NCI-H2081 (cell line): ENCODE results near the gene GPN1.
A peak's percentile ranks its signal among the peaks of the same experiment; 100 is the strongest.
"Not testable (repeated sequence)": the region's sequence is repeated elsewhere in the genome, so short reads cannot be mapped to it uniquely, and the experiment has no call there.

ENCODE experiments used
- DNase-seq, 2 experiments: peaks; one replicate each; lab custom pipeline; 2025; lab: John Stamatoyannopoulos, UW

Gene GPN1

DNA sequence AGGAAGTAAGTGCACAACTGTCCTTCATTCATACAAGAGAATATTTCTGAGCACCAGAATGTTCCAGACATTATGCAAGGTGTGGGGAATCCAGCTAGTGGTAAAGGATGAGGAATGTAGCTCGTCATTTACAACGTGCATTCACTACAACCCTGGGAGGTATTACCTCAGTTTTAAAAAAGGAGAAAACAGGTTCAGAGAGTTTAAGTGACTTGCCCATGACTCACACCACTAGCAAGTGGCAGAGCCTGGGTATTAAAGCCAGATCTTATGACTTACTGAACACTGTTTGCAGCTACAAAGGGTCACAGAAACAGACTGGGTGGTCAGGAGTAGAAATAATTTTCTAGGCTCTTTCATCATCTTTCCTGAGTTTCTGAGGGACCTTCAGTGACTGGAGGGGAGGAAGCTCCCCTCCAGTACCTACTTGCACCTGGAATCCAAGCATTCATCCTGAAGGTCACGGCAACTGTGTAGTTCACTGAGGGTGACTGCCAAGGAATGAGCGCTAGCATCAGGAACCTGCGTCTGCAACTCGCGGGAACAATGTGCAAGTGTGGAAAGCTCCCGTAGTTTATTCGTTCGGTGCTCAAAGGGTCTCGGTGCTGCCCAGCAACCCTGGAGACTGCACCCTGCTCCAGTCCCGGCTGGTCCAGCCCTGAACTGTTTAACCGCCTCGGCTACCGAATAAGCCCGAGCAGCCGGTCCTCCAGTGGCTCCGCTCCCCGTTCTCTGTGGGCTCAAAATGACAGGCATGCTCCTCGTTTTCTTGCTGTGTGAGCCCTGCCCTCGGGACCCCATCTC, 685 bp upstream of the GPN1 start:
- DNase-seq, result no peak

DNA sequence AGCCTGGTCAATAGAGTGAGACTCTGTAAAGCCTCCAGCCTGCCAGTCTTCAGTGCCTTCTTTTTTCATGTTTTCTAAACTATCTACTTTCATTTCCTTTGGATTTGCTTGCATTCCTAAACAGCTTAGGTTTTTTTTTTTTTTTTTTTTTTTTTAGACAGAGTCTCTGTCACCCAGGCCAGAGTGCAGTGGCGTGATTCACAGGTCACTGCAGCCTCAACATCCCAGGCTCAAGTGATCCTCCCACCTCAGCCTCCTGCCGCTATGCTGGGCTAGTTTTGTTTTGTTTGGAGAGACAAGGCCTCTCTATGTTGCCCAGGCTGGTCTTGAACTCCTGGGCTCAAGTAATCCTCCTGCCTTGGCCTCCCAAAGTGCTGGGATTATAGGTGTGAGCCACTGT, 1.4 kb downstream of the GPN1 start:
- not testable (repeated sequence) for DNase-seq

DNA sequence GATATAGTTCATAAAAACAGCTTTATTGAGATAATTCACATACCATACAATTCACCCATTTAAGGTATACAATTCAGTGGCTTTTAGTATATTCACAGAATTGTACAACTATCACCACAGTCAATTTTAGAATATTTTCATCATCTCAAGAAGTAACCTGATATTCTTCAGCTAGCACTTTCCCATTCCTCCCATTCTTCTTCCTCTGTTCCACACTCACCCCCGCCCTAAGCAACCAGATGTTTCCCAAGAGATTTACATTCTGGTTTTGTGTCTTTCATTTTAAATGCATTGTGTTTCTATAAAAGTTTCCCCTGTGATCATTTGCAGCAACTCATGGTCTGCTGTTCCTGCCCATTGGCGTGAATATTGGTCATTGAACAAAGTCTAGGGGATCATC, 5.4 kb downstream of the GPN1 start:
- DNase-seq, result no peak

DNA sequence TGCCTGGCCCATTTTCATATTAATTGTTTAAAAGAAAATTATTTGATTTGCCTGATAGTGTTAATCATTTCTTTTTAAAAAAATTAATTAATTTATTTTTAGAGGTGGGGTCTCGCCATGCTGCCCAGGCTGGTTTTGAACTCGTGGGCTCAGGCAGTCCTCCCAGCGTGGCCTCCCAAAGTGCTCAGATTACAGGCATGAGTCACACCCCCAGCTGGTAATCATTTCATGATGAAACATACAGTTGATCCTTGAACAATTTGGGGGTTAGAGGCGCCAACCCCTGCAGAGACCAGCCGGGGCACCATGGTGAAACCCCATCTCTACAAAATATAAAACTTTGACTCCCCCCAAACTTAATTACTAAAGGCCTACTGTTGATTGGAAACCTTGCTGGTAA, 7.9 kb downstream of the GPN1 start:
- no peak for DNase-seq

DNA sequence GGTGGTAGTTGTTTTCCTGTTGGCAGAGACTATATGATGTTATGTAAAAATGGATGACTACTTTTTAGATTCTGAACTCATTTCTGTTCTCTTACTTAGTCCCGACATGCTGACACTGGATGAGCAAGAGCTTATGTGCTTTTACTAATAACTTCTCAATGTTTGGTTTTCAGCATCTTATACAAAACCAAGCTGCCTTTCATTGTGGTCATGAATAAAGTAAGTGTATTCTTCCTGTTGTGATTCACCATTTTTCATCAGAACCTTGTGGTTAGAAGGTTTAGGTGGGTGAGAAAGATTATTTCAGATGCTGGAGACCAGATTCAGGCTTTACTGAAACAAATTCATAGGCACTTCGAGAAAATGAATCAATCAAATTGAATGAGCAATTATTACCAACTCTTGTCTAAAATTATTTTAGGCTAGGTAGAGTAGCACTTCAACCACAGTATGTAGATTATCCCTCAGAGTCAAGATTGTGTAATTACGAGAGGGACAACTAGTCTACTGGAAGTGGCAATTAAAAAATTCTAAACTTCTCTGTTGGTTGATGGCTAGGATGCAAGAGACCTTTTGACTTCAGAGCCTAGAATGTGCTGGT, 9.3 kb downstream of the GPN1 start:
- DNase-seq, result no peak

DNA sequence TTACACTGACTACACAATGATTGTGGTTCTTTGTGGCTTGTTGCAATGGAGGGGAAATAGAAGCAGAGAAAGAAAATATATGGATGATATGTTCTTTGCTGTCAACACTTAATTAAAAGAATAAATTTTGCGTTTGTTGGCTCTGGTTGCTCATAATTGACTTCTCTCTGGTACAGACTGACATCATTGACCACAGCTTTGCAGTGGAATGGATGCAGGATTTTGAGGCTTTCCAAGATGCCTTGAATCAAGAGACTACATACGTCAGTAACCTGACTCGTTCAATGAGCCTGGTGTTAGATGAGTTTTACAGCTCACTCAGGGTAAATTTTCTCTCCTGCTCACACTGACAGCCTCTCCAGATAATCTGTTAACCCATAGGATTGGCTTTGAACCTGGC, 9.9 kb downstream of the GPN1 start:
- DNase-seq, result no peak

DNA sequence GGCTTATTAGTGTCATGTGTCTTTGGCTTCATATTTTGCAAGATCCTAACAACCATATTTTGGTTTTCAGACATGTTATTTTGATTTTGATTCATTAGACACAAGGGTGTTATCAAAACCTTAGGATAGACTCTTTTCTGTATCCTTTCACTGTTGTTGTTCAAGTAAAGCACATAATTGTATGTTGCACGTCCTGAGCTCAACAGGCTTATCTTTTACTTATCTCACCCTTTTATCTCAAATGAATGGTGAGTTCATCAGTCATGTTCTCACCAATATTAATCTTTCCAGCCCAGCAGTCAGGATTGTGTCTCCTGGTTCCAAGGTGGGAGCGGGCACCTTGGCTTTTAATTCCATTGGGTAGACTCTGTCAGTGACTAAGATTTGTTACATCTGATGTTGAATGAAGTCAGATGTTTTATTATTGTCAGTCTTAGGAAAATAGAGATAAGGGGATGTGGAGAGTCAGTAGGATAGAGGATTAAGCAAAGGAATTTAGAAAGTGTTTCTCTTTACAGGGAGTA, 11.9 kb downstream of the GPN1 start:
- DNase-seq, result no peak

DNA sequence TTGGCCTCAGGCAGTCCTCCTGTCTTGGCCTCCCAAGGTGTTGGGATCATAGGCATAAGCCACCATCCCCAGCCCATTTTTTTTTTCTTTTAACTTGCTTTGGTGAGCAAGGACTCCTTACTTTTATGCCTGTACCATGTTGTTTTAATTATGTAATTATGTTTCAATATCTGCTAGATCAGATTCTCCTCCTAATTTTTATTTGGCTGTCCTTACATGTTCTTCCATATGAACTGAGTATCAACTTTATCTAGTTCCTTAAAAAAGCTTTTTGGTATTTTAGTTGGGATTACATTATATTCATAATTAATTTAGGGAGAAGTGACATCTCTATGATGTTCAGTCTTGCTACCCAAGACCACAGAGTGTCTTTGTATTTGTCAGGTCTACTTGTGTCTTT, 16.3 kb downstream of the GPN1 start:
- DNase-seq, result no peak

- no peak for DNase-seq
These were observed 18.4 kb downstream of the GPN1 start for GRCh38 chr2:27647289-27647688.

- DNase-seq, result no peak
These were observed 18.9 kb downstream of the GPN1 start for GRCh38 chr2:27647737-27648136.

DNA sequence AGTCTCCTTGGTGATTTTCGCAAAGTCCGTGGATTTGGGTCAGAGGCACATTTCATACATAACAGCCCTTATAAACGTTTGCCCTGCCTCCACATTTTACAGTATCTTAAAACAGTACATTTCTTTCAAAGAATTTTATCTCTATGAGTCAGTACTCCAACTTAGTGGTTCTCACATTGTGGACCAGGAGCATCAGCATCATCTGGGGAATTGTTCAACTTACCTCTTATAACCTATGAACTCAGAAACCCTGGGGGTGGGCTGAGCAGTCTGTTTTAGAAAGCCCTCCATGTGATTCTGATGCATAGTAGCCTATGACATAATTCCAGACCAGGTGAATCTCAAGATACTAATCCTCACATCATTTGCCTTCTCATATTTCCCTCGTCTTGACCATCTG, 22.2 kb downstream of the GPN1 start:
- no peak for DNase-seq

DNA sequence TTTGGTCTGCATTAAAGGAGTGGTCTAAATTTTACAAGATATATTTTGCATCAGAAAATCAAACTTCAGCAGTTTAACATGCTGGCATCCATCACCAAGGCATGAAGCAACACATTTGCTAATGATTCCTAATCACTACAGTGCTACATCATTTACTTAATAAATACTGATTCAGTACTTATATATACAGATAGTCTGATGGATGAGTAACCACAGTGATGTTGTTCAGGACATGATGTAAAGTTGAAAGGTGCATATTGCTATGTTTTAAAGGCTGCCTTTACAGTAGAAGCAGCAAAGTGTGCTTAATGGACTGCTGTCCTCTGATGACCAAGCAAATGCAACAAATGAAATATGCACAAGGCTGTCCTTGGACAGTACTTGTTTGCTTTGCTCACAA, 23.5 kb downstream of the GPN1 start:
- no peak for DNase-seq

GRCh38 chr2:27652790-27653189, 23.9 kb downstream of the GPN1 start:
- DNase-seq, result no peak

GRCh38 chr2:27653397-27653796, 24.5 kb downstream of the GPN1 start:
- DNase-seq, result no peak

- no peak for DNase-seq
These were observed 26.5 kb downstream of the GPN1 start for GRCh38 chr2:27655155-27655951.

DNA sequence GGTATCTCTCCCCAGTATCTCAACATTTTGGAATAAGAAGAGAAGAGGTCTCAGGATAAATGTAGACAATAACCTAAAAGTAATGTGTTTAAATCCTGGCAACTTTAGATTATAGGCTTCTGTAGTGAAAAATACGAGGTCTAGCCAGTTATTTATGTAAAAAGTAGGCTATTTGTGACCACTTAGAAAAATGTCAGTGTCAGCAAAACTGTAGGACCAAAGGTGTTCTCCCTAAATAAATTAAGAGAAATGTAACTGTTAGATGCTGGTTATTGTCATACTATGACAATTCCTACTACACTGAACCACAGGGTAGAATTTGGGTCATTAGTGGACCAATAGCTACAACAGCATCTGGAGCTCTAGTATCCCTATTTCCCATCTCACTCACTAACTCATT, 32.5 kb downstream of the GPN1 start:
- no peak for DNase-seq

DNA sequence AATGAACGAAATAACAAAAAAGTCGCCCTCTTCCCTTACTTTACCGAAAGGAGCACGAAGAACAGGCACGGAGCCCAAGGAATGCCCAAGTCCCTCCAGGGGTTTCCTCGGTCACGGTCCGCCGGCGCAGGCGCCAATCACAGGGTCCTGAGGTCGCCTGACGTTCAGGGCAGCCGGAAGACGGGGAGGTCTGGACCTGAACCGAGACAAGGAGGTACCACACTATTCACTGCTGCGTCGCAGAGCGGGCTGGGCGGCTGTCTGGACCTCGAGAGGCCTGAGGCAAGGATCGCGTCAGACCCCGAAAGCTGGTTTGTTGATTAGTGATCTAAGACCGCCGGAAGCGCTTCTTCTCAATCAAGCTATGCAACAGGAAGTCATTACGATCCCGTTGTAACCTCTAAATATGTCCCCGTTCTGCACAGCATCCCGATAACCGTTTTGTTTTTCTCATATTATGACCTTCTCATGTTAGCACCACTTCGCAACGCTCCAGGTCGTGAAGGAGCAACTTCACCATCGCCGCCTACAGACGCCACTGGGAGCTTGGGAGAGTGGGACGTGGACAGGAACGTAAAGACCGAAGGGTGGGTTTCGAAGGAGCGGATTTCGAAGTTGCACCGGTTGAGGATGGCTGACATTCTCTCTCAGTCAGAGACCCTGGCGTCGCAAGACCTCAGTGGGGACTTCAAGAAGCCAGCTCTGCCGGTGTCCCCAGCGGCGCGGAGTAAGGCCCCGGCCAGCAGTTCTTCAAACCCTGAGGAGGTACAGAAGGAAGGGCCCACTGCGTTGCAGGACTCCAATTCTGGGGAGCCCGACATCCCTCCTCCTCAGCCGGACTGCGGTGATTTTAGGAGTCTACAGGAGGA, 34.7 kb downstream of the GPN1 start, which contains the start of the genes SLC4A1AP and SUPT7L:
SLC4A1AP (plus strand) TSS at position 605 of the 869 bp plus-strand sequence; CDS start at position 631, 26 bp downstream.
SUPT7L (minus strand) TSS at position 330 of the 869 bp plus-strand sequence. CDS start 1,422 bp downstream, outside the sequence.
- DNase-seq, result peak; percentile 73 to 86

GRCh38 chr2:27664154-27664574, 35.3 kb downstream of the GPN1 start:
- no peak for DNase-seq

DNA sequence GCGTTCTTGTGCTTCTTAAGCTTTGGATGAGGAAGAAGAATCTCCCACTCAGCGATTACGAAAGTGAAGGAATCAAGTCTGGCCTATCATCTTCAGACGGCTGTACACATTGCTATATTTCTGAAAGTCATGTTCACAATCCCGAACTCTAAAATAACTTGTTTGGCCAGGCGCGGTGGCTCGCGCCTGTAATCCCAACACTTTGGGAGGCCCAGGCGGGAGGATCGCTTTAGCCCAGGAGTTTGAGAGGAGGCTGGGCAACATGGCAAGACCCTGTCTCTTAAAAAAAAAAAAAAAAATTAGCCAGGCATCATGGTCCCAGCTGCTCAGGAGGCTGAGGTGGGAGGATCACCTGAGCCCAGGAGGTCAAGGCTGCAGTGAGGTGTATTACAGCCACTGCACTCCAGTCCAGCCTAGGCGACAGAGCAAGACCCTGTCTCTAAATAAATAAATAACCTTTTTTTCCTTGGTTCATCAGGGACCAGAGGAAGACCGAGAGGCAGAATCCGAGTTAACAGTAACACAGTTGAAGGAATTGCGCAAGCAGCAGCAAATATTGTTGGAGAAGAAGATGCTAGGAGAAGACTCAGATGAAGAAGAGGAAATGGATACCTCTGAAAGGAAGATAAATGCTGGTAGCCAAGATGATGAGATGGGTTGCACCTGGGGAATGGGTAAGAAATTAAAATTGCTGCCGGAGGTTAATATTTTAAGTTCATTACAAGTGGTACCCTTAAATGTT, 35.9 kb downstream of the GPN1 start:
- no peak for DNase-seq

GRCh38 chr2:27667446-27667845, 38.6 kb downstream of the GPN1 start:
- no peak for DNase-seq

DNA sequence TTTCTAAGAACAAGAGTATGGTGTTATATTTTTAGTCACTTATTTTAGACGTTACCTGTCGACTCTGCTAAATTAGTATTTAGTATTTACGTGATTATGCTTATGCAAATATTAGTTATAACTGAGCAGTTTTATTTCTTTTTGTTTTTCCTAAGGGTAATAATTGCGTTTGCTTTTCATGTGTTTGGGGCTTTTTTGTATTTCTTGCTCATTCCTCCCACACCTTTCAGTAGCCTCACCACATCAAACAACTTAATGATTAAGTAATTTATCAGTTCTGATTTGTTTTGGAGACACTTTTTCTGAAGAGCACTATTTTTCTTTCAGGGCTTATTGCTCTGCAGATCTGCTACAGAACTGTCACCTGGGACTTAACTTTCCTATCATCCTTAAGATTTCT, 42.4 kb downstream of the GPN1 start:
- no peak for DNase-seq
